ENCODE data around the gene CGB8. TPM values are rescaled to one million over a fixed set of nuclear protein-coding genes. Genes with fewer than 3 reads are reported as not detected.
"Not testable (repeated sequence)": the region's sequence is repeated elsewhere in the genome, so short reads cannot be mapped to it uniquely, and the experiment has no call there.

The CGB8 gene
- total RNA-seq, 1 experiment from 2014 or later = 1.5 TPM

- no peak for DNase-seq (ENCODE audit: low spot score)
Observed at GRCh38 chr19:49064768-49065611, 16.1 kb upstream of the CGB8 start, which contains the start of gene NTF4. Gene NTF4, minus strand, starts transcription at chr19:49064818. Its CDS starts 2,821 bp downstream, at chr19:49061997.

GRCh38 chr19:49064029-49064629 is 15.2 kb upstream of the CGB8 start:
- DNase-seq (ENCODE audit: low spot score) = no peak

- no peak for DNase-seq (ENCODE audit: low spot score)
Observed at GRCh38 chr19:49061445-49061844, 12.5 kb upstream of the CGB8 start.

GRCh38 chr19:49061000-49061399 is 12.1 kb upstream of the CGB8 start:
- DNase-seq (ENCODE audit: low spot score) = no peak

GRCh38 chr19:49059053-49059452 is 10.1 kb upstream of the CGB8 start:
- no peak for DNase-seq (ENCODE audit: low spot score)

- no peak for DNase-seq (ENCODE audit: low spot score)
Observed at GRCh38 chr19:49058562-49058961, 9.7 kb upstream of the CGB8 start.

GRCh38 chr19:49057636-49058234 is 8.8 kb upstream of the CGB8 start, which contains the start of gene CGB7:
Gene CGB7, minus strand, starts transcription at chr19:49057749. Its CDS starts 2,374 bp downstream, at chr19:49055375.
- DNase-seq (ENCODE audit: low spot score) = no peak

GRCh38 chr19:49056902-49057596 is 8.1 kb upstream of the CGB8 start:
- DNase-seq (ENCODE audit: low spot score) = not testable (repeated sequence)

- DNase-seq (ENCODE audit: low spot score) = peak; percentile 37
Observed at GRCh38 chr19:49056101-49056901, 7.4 kb upstream of the CGB8 start.

- peak; percentile 60 for DNase-seq (ENCODE audit: low spot score)
Observed at GRCh38 chr19:49050376-49051033, 1.6 kb upstream of the CGB8 start.

- DNase-seq (ENCODE audit: low spot score) = not testable (repeated sequence)
Observed at GRCh38 chr19:49049834-49050233, 923 bp upstream of the CGB8 start.

- not testable (repeated sequence) for DNase-seq (ENCODE audit: low spot score)
Observed at GRCh38 chr19:49043548-49043947, 5.4 kb downstream of the CGB8 start, which contains the start of gene CGB5. Gene CGB5, plus strand, starts transcription at chr19:49043848. Its CDS starts 362 bp downstream, at chr19:49044210.

GRCh38 chr19:49042666-49043065 is 6.2 kb downstream of the CGB8 start:
- not testable (repeated sequence) for DNase-seq (ENCODE audit: low spot score)

- no peak for DNase-seq (ENCODE audit: low spot score)
Observed at GRCh38 chr19:49042177-49042576, 6.7 kb downstream of the CGB8 start.

GRCh38 chr19:49039736-49040135 is 9.2 kb downstream of the CGB8 start:
- not testable (repeated sequence) for DNase-seq (ENCODE audit: low spot score)

GRCh38 chr19:49038557-49039276 is 10.2 kb downstream of the CGB8 start:
- DNase-seq (ENCODE audit: low spot score) = peak; percentile 87

- not testable (repeated sequence) for DNase-seq (ENCODE audit: low spot score)
Observed at GRCh38 chr19:49038111-49038510, 10.8 kb downstream of the CGB8 start.

- DNase-seq (ENCODE audit: low spot score) = not testable (repeated sequence)
Observed at GRCh38 chr19:49036815-49037214, 12.1 kb downstream of the CGB8 start, which contains the start of gene CGB1. Gene CGB1, minus strand, starts transcription at chr19:49036895. Its CDS starts 184 bp downstream, at chr19:49036711.

GRCh38 chr19:49031642-49032301 is 17.1 kb downstream of the CGB8 start, which contains the start of gene CGB2:
Gene CGB2, plus strand, starts transcription at chr19:49031890. Its CDS starts 206 bp downstream, at chr19:49032096.
- not testable (repeated sequence) for DNase-seq (ENCODE audit: low spot score)
